Smooth muscle cell of the coronary artery (primary cell): ENCODE results near the gene SCEL. TPM values are rescaled to one million over a fixed set of nuclear protein-coding genes. Genes with fewer than 3 reads are reported as not detected.

ENCODE experiments used
- total RNA-seq: library from RNA; depleted of rRNA; stranded (reverse); fragments of >200 nt; gene quantifications from 2 replicates; pipeline ENCODE4 v1.2.3, GENCODE V29; 2014; ENCODE audit warnings: low replicate concordance

Gene SCEL
- total RNA-seq: not detected in 2 replicates

GRCh38 chr13:77535448-77535847, at the start of gene SCEL:
SCEL (plus strand) TSS chr13:77535706; CDS start chr13:77555876, 20,170 bp downstream.

Other genes starting within 250 kb of the SCEL start
- gene MYCBP2, start 208.6 kb upstream of the SCEL start, total RNA-seq: 66.2 and 103 TPM in 2 replicates
- gene SLAIN1, start 162.0 kb downstream of the SCEL start, total RNA-seq: 0.30 TPM in 1 of 2 replicates, not detected in the other